SK-N-SH (cell line): ENCODE measurements around the gene WIPF2. TPM values are rescaled to one million over a fixed set of nuclear protein-coding genes. Genes with fewer than 3 reads are reported as not detected.

Experiments
- CTCF ChIA-PET: fragments of 300-600, 350-600 bp; formaldehyde crosslinking; extraction: SDS; loops from one replicate; lab custom pipeline; 2021; lab: Yijun Ruan, JAX
- POLR2A ChIA-PET: fragments of 350-600 bp; sonication (Branson Sonifier 250); formaldehyde crosslinking; extraction: SDS; loops from one replicate; lab custom pipeline; 2020; ENCODE audit warnings: antibody characterized with exemption, inconsistent platforms; lab: Yijun Ruan, JAX
- DNase-seq: peaks from one replicate; pipeline ENCODE4 v3.0.0; 2012
- H2AFZ ChIP-seq: fragments of 200-600 bp; sonication (generic); 2 replicates; pipeline ENCODE4 v1.8.1; 2016; ENCODE audit warnings: antibody characterized with exemption, mild to moderate bottlenecking, low read depth
- H3F3A ChIP-seq: fragments of 200-600 bp; sonication (generic); replicated peaks from 2 replicates; pipeline ENCODE3; 2016; ENCODE audit warnings: antibody characterized with exemption, mild to moderate bottlenecking; ENCODE audit not compliant: insufficient read depth
- H3K27ac ChIP-seq, 2 experiments: fragments of 200-500 bp in 1 of 2; fragments of 200-600 bp in 1 of 2; sonication (Bioruptor generic) in 1 of 2; sonication (generic), shearing (Covaris generic) in 1 of 2; 2 replicates each; pipeline versions ENCODE4 v1.5.1 to v1.6.1; 2014 to 2016; ENCODE audit warnings: low read depth in 2 of 2, inconsistent platforms in 1 of 2, low read length in 1 of 2, mild to moderate bottlenecking in 1 of 2, mixed read lengths in 1 of 2
- H3K27me3 ChIP-seq: fragments of 200-600 bp; sonication (generic), shearing (Covaris generic); 2 replicates; pipeline ENCODE4 v1.6.1; 2016; ENCODE audit warnings: mixed run types; ENCODE audit not compliant: insufficient read depth
- H3K36me3 ChIP-seq, 2 experiments: fragments of 200-500 bp in 1 of 2; fragments of 200-600 bp in 1 of 2; sonication (Bioruptor generic) in 1 of 2; sonication (generic) in 1 of 2; replicated peaks in 1 of 2; 2 replicates each; pipeline versions ENCODE3 to v1.5.1; 2014 to 2016; ENCODE audit warnings: low read length in 1 of 2, mild to moderate bottlenecking in 1 of 2; ENCODE audit not compliant: insufficient read depth in 2 of 2, control insufficient read depth in 1 of 2
- H3K4me1 ChIP-seq, 2 experiments: fragments of 200-500 bp in 1 of 2; fragments of 200-600 bp in 1 of 2; sonication (Bioruptor generic) in 1 of 2; sonication (generic), shearing (Covaris generic) in 1 of 2; 2 replicates each; pipeline versions ENCODE4 v1.5.1 to v1.6.1; 2014 to 2016; ENCODE audit warnings: low read depth in 1 of 2, low read length in 1 of 2, mixed run types in 1 of 2; ENCODE audit not compliant: insufficient read depth in 2 of 2, control insufficient read depth in 1 of 2
- H3K4me2 ChIP-seq: fragments of 200-600 bp; sonication (generic), shearing (Covaris generic); 2 replicates; pipeline ENCODE4 v1.6.1; 2017; ENCODE audit warnings: mixed run types
- H3K4me3 ChIP-seq, 2 experiments: fragments of 200-500 bp in 1 of 2; fragments of 200-600 bp in 1 of 2; sonication (Bioruptor generic) in 1 of 2; sonication (generic), shearing (Covaris generic) in 1 of 2; 2 replicates each; pipeline versions ENCODE4 v1.5.1 to v1.8.1; 2014 to 2016; ENCODE audit warnings: low read depth in 2 of 2, inconsistent platforms in 1 of 2, low read length in 1 of 2, mild to moderate bottlenecking in 1 of 2, mixed read lengths in 1 of 2, moderate library complexity in 1 of 2
- H3K79me2 ChIP-seq: fragments of 200-600 bp; sonication (generic); 2 replicates; pipeline ENCODE4 v1.8.1; 2017; ENCODE audit warnings: mild to moderate bottlenecking; ENCODE audit not compliant: insufficient read depth
- H3K9ac ChIP-seq: fragments of 200-600 bp; sonication (generic); 2 replicates; pipeline ENCODE4 v1.6.1; 2017; ENCODE audit warnings: mixed run types
- H3K9me2 ChIP-seq: fragments of 200-600 bp; sonication (generic); 2 replicates; pipeline ENCODE4 v1.6.1; 2017; ENCODE audit warnings: mixed run types
- H3K9me3 ChIP-seq: fragments of 200-600 bp; sonication (generic); 2 replicates; pipeline ENCODE4 v1.6.1; 2017; ENCODE audit warnings: mixed run types, mild to moderate bottlenecking, moderate library complexity
- H4K20me1 ChIP-seq: fragments of 200-600 bp; sonication (generic); 2 replicates; pipeline ENCODE4 v1.6.1; 2017; ENCODE audit warnings: mild to moderate bottlenecking, mixed run types; ENCODE audit not compliant: insufficient read depth
- GATA2 ChIP-seq: sonication (generic); formaldehyde crosslinking; IDR thresholded peaks from 2 replicates; pipeline ENCODE4 v1.5.0; 2020; ENCODE audit warnings: mild to moderate bottlenecking, missing genetic modification reagents
- POLR2AphosphoS5 ChIP-seq: IDR thresholded peaks from 2 replicates; pipeline ENCODE4 v1.6.1; 2012; ENCODE audit warnings: low read depth, low read length
- WGBS: methylation state at CpG from one replicate; pipeline ENCODE4 v1.1.6; 2017; ENCODE audit warnings: low lambda C conversion rate; 5-methylcytosine and 5-hydroxymethylcytosine counted together
- polyA plus RNA-seq, 3 experiments: library from polyadenylated mRNA; depleted of rRNA; stranded (reverse); fragments of >200 nt; gene quantifications; 2 replicates each; pipeline ENCODE4 v1.2.3, GENCODE V29; 2012
- TF ChIP-seq, protein P1 (sequence below): IDR thresholded peaks from 2 replicates; pipeline ENCODE4 v1.4.0; 2012; ENCODE audit warnings: low read depth, borderline replicate concordance
- TF ChIP-seq, protein P2 (sequence below): IDR thresholded peaks from 2 replicates; pipeline ENCODE4 v1.4.0; 2012; ENCODE audit warnings: low read depth
- TF ChIP-seq, protein P3 (sequence below): fragments of 200-600 bp; sonication (generic); IDR thresholded peaks from 2 replicates; pipeline ENCODE4 v1.6.1; 2017; ENCODE audit warnings: antibody characterized with exemption, mild to moderate bottlenecking, moderate library complexity

Gene WIPF2
- polyA plus RNA-seq, 1 of the 3 experiments (the other 2 are of a cell fraction): 6.8 TPM

DNA sequence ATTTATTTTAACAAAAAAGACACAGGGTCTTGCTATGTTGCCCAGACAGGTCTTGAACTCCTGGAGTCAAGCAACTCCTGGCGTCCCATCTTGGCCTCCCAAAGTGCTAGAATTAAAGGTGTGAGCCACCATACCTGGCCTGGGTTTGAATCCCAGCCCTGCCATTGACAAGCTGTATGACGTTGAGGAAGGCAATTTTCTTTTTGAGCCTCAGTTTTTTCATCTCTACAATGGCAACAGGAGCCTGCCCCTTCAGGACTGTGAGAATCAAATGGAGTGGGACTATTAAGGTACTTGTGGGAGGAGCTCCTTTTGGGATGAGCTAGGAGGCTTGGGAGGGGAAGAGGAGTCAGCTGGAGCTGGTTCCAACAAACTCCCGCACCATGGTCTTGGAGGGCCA is 96.1 kb downstream of the WIPF2 start (continued):
- no peak for TF ChIP-seq POLR2AphosphoS5
- TF ChIP-seq, protein P1, sequence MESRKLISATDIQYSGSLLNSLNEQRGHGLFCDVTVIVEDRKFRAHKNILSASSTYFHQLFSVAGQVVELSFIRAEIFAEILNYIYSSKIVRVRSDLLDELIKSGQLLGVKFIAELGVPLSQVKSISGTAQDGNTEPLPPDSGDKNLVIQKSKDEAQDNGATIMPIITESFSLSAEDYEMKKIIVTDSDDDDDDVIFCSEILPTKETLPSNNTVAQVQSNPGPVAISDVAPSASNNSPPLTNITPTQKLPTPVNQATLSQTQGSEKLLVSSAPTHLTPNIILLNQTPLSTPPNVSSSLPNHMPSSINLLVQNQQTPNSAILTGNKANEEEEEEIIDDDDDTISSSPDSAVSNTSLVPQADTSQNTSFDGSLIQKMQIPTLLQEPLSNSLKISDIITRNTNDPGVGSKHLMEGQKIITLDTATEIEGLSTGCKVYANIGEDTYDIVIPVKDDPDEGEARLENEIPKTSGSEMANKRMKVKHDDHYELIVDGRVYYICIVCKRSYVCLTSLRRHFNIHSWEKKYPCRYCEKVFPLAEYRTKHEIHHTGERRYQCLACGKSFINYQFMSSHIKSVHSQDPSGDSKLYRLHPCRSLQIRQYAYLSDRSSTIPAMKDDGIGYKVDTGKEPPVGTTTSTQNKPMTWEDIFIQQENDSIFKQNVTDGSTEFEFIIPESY: no peak
- TF ChIP-seq, protein P2, sequence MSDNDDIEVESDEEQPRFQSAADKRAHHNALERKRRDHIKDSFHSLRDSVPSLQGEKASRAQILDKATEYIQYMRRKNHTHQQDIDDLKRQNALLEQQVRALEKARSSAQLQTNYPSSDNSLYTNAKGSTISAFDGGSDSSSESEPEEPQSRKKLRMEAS: no peak

DNA sequence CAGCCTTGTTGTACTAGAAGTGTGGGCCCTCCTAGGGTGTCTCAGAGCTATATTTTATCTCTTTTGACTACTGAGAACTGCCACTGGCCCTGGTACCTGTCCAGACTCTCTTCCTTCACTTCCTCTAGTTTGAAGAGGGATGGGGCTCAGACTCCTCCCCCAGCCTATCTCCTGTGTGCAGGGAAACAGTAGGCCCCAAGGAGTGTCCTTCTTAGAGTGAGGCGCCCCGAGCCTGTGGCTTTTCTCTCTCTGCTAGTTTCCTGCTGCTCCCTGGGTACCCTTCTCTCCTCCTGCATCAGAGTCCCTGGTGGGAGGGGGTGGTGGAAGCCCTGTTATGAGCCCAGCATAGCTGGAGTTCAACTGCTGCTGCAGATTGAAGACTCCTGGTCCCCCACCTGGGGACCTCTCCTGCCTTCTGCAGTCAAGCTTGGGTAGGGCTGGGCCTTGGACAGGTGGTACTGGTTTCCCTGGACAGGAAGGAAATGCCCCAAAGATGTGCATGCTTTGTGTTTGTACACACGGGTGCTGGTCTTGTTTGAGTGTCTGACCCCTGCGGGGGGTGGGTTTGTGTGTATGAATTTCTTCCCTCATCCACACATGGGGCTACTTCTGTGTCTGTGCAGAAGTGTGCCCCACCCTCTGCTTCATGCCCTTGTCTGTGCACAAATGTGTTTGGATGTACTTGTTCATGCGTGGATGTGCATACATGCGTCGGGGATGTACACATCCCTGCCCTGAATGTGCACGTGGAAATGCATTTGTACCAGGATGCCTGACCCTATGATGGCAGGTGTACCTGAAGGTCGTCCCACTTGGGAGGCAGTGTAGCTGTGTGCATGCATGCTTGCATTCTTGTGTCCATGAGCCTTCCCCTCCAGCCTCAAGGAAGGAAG is 96.8 kb downstream of the WIPF2 start:
- 57% methylated on average over 9 of the region's 9 CpGs for WGBS
- Histone ChIP-seq H3K36me3 (no peaks in the 10 kb centered on the region), H3K9me2 (no peaks in the 10 kb centered on the region), H3K9me3 (no peaks in the 10 kb centered on the region), H4K20me1 (peaks cover 10% of the 10 kb centered on the region), H3K4me1 (peaks cover 61 to 91% of the 10 kb centered on the region in 2 experiments), H3K27me3 (no peaks in the 10 kb centered on the region), H3K79me2 (peaks cover 48% of the 10 kb centered on the region), H3F3A (peaks cover 44% of the 10 kb centered on the region), H3K4me2 (peak overlapping the region; percentile 95), H2AFZ (no peak overlapping the region)
- DNase-seq: peak; percentile 8
- CTCF ChIA-PET: interaction anchor here (0.7 to 57.6 kb wide), 4 partner anchors 11 to 244 kb away, joined by 4 to 1706 read pairs (median 858); partner anchors contain the start of genes CDC6, GJD3 and RARA
- TF ChIP-seq, protein P3, sequence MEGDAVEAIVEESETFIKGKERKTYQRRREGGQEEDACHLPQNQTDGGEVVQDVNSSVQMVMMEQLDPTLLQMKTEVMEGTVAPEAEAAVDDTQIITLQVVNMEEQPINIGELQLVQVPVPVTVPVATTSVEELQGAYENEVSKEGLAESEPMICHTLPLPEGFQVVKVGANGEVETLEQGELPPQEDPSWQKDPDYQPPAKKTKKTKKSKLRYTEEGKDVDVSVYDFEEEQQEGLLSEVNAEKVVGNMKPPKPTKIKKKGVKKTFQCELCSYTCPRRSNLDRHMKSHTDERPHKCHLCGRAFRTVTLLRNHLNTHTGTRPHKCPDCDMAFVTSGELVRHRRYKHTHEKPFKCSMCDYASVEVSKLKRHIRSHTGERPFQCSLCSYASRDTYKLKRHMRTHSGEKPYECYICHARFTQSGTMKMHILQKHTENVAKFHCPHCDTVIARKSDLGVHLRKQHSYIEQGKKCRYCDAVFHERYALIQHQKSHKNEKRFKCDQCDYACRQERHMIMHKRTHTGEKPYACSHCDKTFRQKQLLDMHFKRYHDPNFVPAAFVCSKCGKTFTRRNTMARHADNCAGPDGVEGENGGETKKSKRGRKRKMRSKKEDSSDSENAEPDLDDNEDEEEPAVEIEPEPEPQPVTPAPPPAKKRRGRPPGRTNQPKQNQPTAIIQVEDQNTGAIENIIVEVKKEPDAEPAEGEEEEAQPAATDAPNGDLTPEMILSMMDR: no peak
- TF ChIP-seq GATA2 (CRISPR knock-in tag): no peak
- TF ChIP-seq, all 33 proteins: peak for 0
- H3K9ac ChIP-seq: peak overlapping the region; percentile 12; the same call in 1 of the 2 replicates
- peak overlapping the region; percentile 19 to 89; a peak in 2 of 4 replicates for H3K4me3 ChIP-seq
- POLR2A ChIA-PET: interaction anchor here (1.0 to 2.9 kb wide), 3 partner anchors 9 to 36 kb away, joined by 3 to 7 read pairs (median 6); no protein-coding TSS in a partner anchor
- H3K27ac ChIP-seq: peak overlapping the region; percentile 94 to 95
